ENCODE results near the gene TSC2. TPM values are rescaled to one million over a fixed set of nuclear protein-coding genes. Genes with fewer than 3 reads are reported as not detected.

TSC2 gene
- total and polyA plus RNA-seq, 2 donors (not counting 1 experiment from before 2014, with no cell fraction given), result 24.5 to 46.6 TPM

- H3K9me3 ChIP-seq (ENCODE audit: control insufficient read depth, insufficient read depth, low read depth, low read length), result no peaks in the 10 kb centered on the region
- H3K4me2 ChIP-seq (ENCODE audit: extremely low read depth, insufficient read depth, low read length), result no peak overlapping the region
- no peak overlapping the region for H3K27ac ChIP-seq (ENCODE audit: insufficient read depth, low read length)
- no peaks in the 10 kb centered on the region for H4K20me1 ChIP-seq (ENCODE audit: control insufficient read depth, extremely low read depth, insufficient read depth, low read length)
- H3K4me3 ChIP-seq (replicated peaks in 1 of 4; ENCODE audit: control extremely low read depth in 1 of 4, insufficient read depth in 1 of 4, low read depth in 3 of 4, low read length in 4 of 4), result no peak overlapping the region
- no peak overlapping the region for H2AFZ ChIP-seq (ENCODE audit: low read length)
- H3K9ac ChIP-seq (ENCODE audit: insufficient read depth, low read length), result no peak overlapping the region
- DNase-seq (ENCODE audit: low read depth in 2 of 2), result no peak
- TF ChIP-seq EZH2 (IDR thresholded peaks at IDR 0.05; ENCODE audit: low read length, missing control alignments) (no peak), CTCF (conservative IDR thresholded peaks at IDR 0.05 in 1 of 2, IDR thresholded peaks at IDR 0.05 in 1 of 2; ENCODE audit: low read depth in 1 of 2, low read length in 2 of 2) (no peak)
- H3K79me2 ChIP-seq (ENCODE audit: control insufficient read depth, insufficient read depth, low read length), result peaks cover 41% of the 10 kb centered on the region
- H3K36me3 ChIP-seq (ENCODE audit: control insufficient read depth, insufficient read depth, low read length), result peaks cover 47% of the 10 kb centered on the region
- H3K27me3 ChIP-seq (ENCODE audit: control insufficient read depth, insufficient read depth, low read length), result no peaks in the 10 kb centered on the region
- H3K4me1 ChIP-seq (ENCODE audit: control insufficient read depth, extremely low read depth, insufficient read depth, low read length), result peaks cover 15% of the 10 kb centered on the region
Observed at GRCh38 chr16:2001456-2002355, 46.1 kb upstream of the TSC2 start.

DNA sequence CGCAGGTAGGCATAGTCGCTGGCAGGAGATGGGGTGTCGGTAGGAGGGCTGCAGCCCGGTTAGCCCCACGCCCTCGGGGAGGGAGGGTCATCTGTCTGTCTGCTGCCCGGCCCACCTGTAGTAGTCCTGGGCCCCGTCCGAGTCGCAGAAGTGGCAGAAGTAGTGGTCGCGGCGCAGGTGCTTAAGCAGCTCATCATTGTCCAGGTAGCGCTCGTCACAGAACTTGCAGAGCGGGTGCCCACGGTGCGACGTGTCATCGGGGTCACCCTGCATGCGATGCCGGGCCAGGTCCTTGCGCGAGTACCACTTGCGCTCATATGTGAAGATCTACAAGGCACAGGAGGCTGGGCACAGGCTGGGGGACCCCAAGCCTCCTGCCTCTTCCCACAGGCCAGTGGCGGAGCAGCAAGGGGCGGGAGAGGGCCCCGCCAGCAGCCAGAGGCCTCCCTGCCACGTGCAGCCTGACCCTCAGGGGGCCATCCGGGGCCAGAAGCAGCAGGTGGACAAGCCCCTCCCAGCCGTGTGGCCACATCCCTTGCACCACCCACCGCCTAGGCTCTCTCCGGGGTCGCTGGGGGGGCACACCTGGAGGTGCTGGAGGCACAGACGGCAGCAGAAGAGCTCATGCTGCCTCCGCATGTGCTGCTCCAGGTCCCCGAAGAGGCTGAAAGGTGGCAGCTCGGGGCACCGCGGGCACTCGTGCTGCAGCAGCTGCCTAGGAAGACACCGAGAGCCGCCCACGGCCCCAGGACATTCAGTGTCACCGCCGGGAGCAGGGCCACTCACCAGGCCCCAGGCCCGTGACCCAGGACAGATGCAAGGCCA lies 45.2 kb upstream of the TSC2 start:
- no peak overlapping the region for H3K4me3 ChIP-seq (replicated peaks in 1 of 4; ENCODE audit: control extremely low read depth in 1 of 4, insufficient read depth in 1 of 4, low read depth in 3 of 4, low read length in 4 of 4)
- H3K27me3 ChIP-seq (ENCODE audit: control insufficient read depth, insufficient read depth, low read length), result no peaks in the 10 kb centered on the region
- no peak overlapping the region for H3K4me2 ChIP-seq (ENCODE audit: extremely low read depth, insufficient read depth, low read length)
- H3K4me1 ChIP-seq (ENCODE audit: control insufficient read depth, extremely low read depth, insufficient read depth, low read length), result peaks cover 16% of the 10 kb centered on the region
- TF ChIP-seq EZH2 (IDR thresholded peaks at IDR 0.05; ENCODE audit: low read length, missing control alignments) (no peak), CTCF (conservative IDR thresholded peaks at IDR 0.05 in 1 of 2, IDR thresholded peaks at IDR 0.05 in 1 of 2; ENCODE audit: low read depth in 1 of 2, low read length in 2 of 2) (no peak)
- peaks cover 47% of the 10 kb centered on the region for H3K36me3 ChIP-seq (ENCODE audit: control insufficient read depth, insufficient read depth, low read length)
- H2AFZ ChIP-seq (ENCODE audit: low read length), result no peak overlapping the region
- H4K20me1 ChIP-seq (ENCODE audit: control insufficient read depth, extremely low read depth, insufficient read depth, low read length), result no peaks in the 10 kb centered on the region
- no peaks in the 10 kb centered on the region for H3K9me3 ChIP-seq (ENCODE audit: control insufficient read depth, insufficient read depth, low read depth, low read length)
- H3K79me2 ChIP-seq (ENCODE audit: control insufficient read depth, insufficient read depth, low read length), result peaks cover 50% of the 10 kb centered on the region
- no peak overlapping the region for H3K27ac ChIP-seq (ENCODE audit: insufficient read depth, low read length)
- H3K9ac ChIP-seq (ENCODE audit: insufficient read depth, low read length), result no peak overlapping the region
- no peak for DNase-seq (ENCODE audit: low read depth in 2 of 2)

- no peak overlapping the region for H3K27ac ChIP-seq (ENCODE audit: insufficient read depth, low read length)
- no peak overlapping the region for H3K4me2 ChIP-seq (ENCODE audit: extremely low read depth, insufficient read depth, low read length)
- no peak for TF ChIP-seq EZH2 (IDR thresholded peaks at IDR 0.05; ENCODE audit: low read length, missing control alignments)
- no peak for TF ChIP-seq CTCF (conservative IDR thresholded peaks at IDR 0.05 in 1 of 2, IDR thresholded peaks at IDR 0.05 in 1 of 2; ENCODE audit: low read depth in 1 of 2, low read length in 2 of 2)
- H3K79me2 ChIP-seq (ENCODE audit: control insufficient read depth, insufficient read depth, low read length), result peaks cover 57% of the 10 kb centered on the region
- H4K20me1 ChIP-seq (ENCODE audit: control insufficient read depth, extremely low read depth, insufficient read depth, low read length), result no peaks in the 10 kb centered on the region
- H3K9me3 ChIP-seq (ENCODE audit: control insufficient read depth, insufficient read depth, low read depth, low read length), result no peaks in the 10 kb centered on the region
- no peak for DNase-seq (ENCODE audit: low read depth in 2 of 2)
- peaks cover 19% of the 10 kb centered on the region for H3K4me1 ChIP-seq (ENCODE audit: control insufficient read depth, extremely low read depth, insufficient read depth, low read length)
- no peak overlapping the region for H3K4me3 ChIP-seq (replicated peaks in 1 of 4; ENCODE audit: control extremely low read depth in 1 of 4, insufficient read depth in 1 of 4, low read depth in 3 of 4, low read length in 4 of 4)
- no peak overlapping the region for H3K9ac ChIP-seq (ENCODE audit: insufficient read depth, low read length)
- no peak overlapping the region for H2AFZ ChIP-seq (ENCODE audit: low read length)
- H3K27me3 ChIP-seq (ENCODE audit: control insufficient read depth, insufficient read depth, low read length), result no peaks in the 10 kb centered on the region
- peaks cover 45% of the 10 kb centered on the region for H3K36me3 ChIP-seq (ENCODE audit: control insufficient read depth, insufficient read depth, low read length)
Observed at GRCh38 chr16:2003231-2003826, 44.5 kb upstream of the TSC2 start.
